Loucy (cell line): ENCODE results near the gene HEBP1.
A peak's percentile ranks its signal among the peaks of the same experiment; 100 is the strongest.

Source experiments
- H2AFZ ChIP-seq: fragments of 200-600 bp; sonication (generic); 2 replicates; pipeline ENCODE4 v1.6.0; 2016; ENCODE audit warnings: antibody characterized with exemption, mild to moderate bottlenecking, low read length, moderate library complexity
- H3F3A ChIP-seq: fragments of 200-600 bp; 2 replicates; pipeline ENCODE4 v1.6.0; 2016; ENCODE audit warnings: antibody characterized with exemption, low read depth, mild to moderate bottlenecking
- H3K27me3 ChIP-seq: fragments of 200-600 bp; sonication (generic); 2 replicates; pipeline ENCODE4 v1.6.1; 2014; ENCODE audit warnings: low read length, mild to moderate bottlenecking; ENCODE audit not compliant: insufficient read depth, poor library complexity, severe bottlenecking
- H3K36me3 ChIP-seq: fragments of 200-600 bp; sonication (generic); 2 replicates; pipeline ENCODE4 v1.6.1; 2016; ENCODE audit warnings: low read length; ENCODE audit not compliant: insufficient read depth
- H3K4me1 ChIP-seq: fragments of 200-600 bp; sonication (generic); 2 replicates; pipeline ENCODE4 v1.5.1; 2014; ENCODE audit warnings: low read length, mild to moderate bottlenecking; ENCODE audit not compliant: insufficient read depth, poor library complexity, severe bottlenecking
- H3K4me2 ChIP-seq: fragments of 200-600 bp; sonication (generic); 2 replicates; pipeline ENCODE4 v1.6.0; 2014; ENCODE audit warnings: antibody characterized with exemption, low read length, low read depth, mild to moderate bottlenecking; ENCODE audit not compliant: poor library complexity, severe bottlenecking
- H3K4me3 ChIP-seq: fragments of 200-600 bp; sonication (generic); 2 replicates; pipeline ENCODE4 v1.5.1; 2014; ENCODE audit warnings: low read length, mild to moderate bottlenecking, mixed read lengths; ENCODE audit not compliant: poor library complexity, severe bottlenecking
- H3K79me2 ChIP-seq: fragments of 200-600 bp; sonication (generic); 2 replicates; pipeline ENCODE4 v1.6.1; 2014; ENCODE audit warnings: low read length; ENCODE audit not compliant: insufficient read depth
- H3K9ac ChIP-seq: fragments of 200-600 bp; sonication (generic); 2 replicates; pipeline ENCODE4 v1.6.0; 2014; ENCODE audit warnings: mild to moderate bottlenecking, low read depth, low read length, moderate library complexity; ENCODE audit not compliant: poor library complexity, severe bottlenecking
- H3K9me2 ChIP-seq: fragments of 200-600 bp; sonication (generic); replicated peaks from 2 replicates; pipeline ENCODE4 v1.6.1; 2016; ENCODE audit warnings: low read depth, low read length, mixed read lengths
- H3K9me3 ChIP-seq: fragments of 200-600 bp; sonication (generic); 2 replicates; pipeline ENCODE4 v1.6.1; 2014; ENCODE audit warnings: mild to moderate bottlenecking, antibody characterized with exemption, low read length, low read depth; ENCODE audit not compliant: insufficient read depth
- H4K20me1 ChIP-seq: fragments of 200-600 bp; sonication (generic); 2 replicates; pipeline ENCODE4 v1.6.0; 2014; ENCODE audit warnings: antibody characterized with exemption, low read length, mild to moderate bottlenecking; ENCODE audit not compliant: insufficient read depth, poor library complexity, severe bottlenecking
- EZH2phosphoT487 ChIP-seq: fragments of 200-600 bp; IDR thresholded peaks from 2 replicates; pipeline ENCODE4 v1.6.1; 2018; ENCODE audit warnings: antibody characterized with exemption, mild to moderate bottlenecking, moderate library complexity, borderline replicate concordance
- TF ChIP-seq, protein P1 (sequence below): fragments of 200-600 bp; sonication (generic); conservative IDR thresholded peaks from 2 replicates; pipeline ENCODE4 v1.5.1; 2014; ENCODE audit warnings: mild to moderate bottlenecking, antibody characterized with exemption, low read length

Gene HEBP1

DNA sequence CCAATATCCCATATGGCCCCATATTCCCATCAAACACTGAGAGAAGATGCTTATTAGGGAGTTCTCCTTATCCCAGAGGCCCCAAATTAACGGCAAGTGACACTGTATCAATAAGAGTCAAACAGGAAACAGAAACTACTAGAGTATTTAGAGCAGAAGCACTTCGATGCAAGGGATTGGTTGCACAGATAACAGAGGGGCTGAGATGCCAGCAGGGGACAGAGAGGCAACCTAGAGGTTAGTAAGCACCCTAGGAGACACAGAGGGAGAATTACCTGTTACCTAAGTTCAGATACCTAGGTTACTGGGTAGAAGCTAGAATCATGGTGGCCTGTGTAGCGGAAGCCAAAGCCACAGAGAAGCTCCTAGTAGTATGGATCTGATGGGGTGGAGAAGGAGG, 2.9 kb downstream of the HEBP1 start:
- H4K20me1 ChIP-seq = no peaks in the 10 kb centered on the region
- H2AFZ ChIP-seq = no peak overlapping the region
- H3K4me1 ChIP-seq = peaks cover 31% of the 10 kb centered on the region
- no peaks in the 10 kb centered on the region for H3K27me3 ChIP-seq
- no peaks in the 10 kb centered on the region for H3K79me2 ChIP-seq
- no peaks in the 10 kb centered on the region for H3K9me2 ChIP-seq
- no peaks in the 10 kb centered on the region for H3K9me3 ChIP-seq
- TF ChIP-seq, protein P1, sequence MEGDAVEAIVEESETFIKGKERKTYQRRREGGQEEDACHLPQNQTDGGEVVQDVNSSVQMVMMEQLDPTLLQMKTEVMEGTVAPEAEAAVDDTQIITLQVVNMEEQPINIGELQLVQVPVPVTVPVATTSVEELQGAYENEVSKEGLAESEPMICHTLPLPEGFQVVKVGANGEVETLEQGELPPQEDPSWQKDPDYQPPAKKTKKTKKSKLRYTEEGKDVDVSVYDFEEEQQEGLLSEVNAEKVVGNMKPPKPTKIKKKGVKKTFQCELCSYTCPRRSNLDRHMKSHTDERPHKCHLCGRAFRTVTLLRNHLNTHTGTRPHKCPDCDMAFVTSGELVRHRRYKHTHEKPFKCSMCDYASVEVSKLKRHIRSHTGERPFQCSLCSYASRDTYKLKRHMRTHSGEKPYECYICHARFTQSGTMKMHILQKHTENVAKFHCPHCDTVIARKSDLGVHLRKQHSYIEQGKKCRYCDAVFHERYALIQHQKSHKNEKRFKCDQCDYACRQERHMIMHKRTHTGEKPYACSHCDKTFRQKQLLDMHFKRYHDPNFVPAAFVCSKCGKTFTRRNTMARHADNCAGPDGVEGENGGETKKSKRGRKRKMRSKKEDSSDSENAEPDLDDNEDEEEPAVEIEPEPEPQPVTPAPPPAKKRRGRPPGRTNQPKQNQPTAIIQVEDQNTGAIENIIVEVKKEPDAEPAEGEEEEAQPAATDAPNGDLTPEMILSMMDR = no peak
- no peak for TF ChIP-seq EZH2phosphoT487
- peak overlapping the region; percentile 16 for H3K4me2 ChIP-seq
- no peak overlapping the region for H3K9ac ChIP-seq
- no peaks in the 10 kb centered on the region for H3K36me3 ChIP-seq
- H3F3A ChIP-seq = no peaks in the 10 kb centered on the region
- no peak overlapping the region for H3K4me3 ChIP-seq

DNA sequence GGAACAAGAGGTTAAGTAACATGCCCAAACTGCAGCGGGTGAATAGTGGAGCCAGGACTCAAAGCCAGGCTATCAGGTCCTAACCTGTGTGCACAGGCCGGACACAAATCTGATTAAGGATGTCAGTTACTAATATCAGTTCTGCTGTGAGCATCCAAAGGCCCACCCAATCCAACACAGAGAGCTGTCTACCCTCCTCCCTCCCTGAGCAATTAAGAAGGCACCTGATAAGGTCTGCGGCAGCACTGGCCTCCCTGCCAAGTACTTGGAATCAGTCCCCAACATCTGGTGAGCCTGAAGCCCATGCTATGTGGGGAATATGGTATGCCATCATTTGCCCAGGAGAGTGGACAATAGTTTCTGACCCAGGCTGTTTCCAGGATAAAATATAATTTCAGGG, 3.9 kb downstream of the HEBP1 start:
- Histone ChIP-seq H3K4me2 (no peak overlapping the region), H3K79me2 (no peaks in the 10 kb centered on the region), H4K20me1 (no peaks in the 10 kb centered on the region), H3K27me3 (no peaks in the 10 kb centered on the region), H3K4me3 (no peak overlapping the region), H3K4me1 (peaks cover 25% of the 10 kb centered on the region), H3K36me3 (no peaks in the 10 kb centered on the region), H3K9ac (no peak overlapping the region), H3K9me2 (no peaks in the 10 kb centered on the region), H2AFZ (no peak overlapping the region), H3F3A (no peaks in the 10 kb centered on the region), H3K9me3 (no peaks in the 10 kb centered on the region)
- no peak for TF ChIP-seq EZH2phosphoT487
- TF ChIP-seq, protein P1 = no peak

DNA sequence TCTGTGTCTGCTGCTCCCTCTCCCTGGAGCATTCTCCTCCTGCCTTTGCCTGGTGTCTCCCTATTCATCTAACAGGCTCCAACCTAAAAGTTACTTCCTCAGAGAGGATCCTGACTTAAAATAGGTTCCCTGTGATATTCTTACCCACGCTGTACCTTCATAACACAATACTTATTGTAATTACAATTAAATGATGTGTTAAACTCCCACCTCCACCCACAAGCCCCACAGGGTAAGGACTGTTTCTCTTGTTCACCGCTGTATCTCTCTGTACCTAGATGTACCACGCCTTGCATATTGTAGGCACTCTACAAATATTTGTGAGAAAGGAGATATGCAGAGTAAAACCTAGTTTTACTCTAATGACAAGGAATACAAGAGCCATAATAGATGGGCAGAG, 5.0 kb downstream of the HEBP1 start:
- H4K20me1 ChIP-seq = no peaks in the 10 kb centered on the region
- no peaks in the 10 kb centered on the region for H3K9me2 ChIP-seq
- no peak overlapping the region for H3K4me2 ChIP-seq
- no peak overlapping the region for H2AFZ ChIP-seq
- H3K4me3 ChIP-seq = no peak overlapping the region
- peaks cover 25% of the 10 kb centered on the region for H3K4me1 ChIP-seq
- no peaks in the 10 kb centered on the region for H3K36me3 ChIP-seq
- no peaks in the 10 kb centered on the region for H3F3A ChIP-seq
- TF ChIP-seq, protein P1 = no peak
- no peak for TF ChIP-seq EZH2phosphoT487
- no peaks in the 10 kb centered on the region for H3K9me3 ChIP-seq
- H3K27me3 ChIP-seq = no peaks in the 10 kb centered on the region
- H3K9ac ChIP-seq = no peak overlapping the region
- no peaks in the 10 kb centered on the region for H3K79me2 ChIP-seq
